Left colon (tissue), 2 donors: ENCODE measurements around the gene OR6S1. TPM values are rescaled to one million over a fixed set of nuclear protein-coding genes. Genes with fewer than 3 reads are reported as not detected.
A peak's percentile ranks its signal among the peaks of the same experiment; 100 is the strongest.

Experiments
- ATAC-seq: fragments of 200-7000 bp; cut with Tn5 transposase; one replicate; pipeline ENCODE4 v1.9.1; 2020; ENCODE audit warnings: mild to moderate bottlenecking, moderate library complexity
- DNase-seq, 2 donors: peaks; one replicate each; pipeline ENCODE4 v3.0.0-alpha.2; 2020
- intact Hi-C, 2 donors: fragments of 100-400 bp; cut with DNase I in 1 of 2; cut with micrococcal nuclease in 1 of 2; formaldehyde crosslinking; loops; one replicate each; pipeline versions ENCODE4 v1.11.2 to v1.14.0; 2022; cut with DNase I, micrococcal nuclease
- long read RNA-seq: library from polyadenylated mRNA; unstranded; transcript quantifications from one replicate; pipeline ENCODE4 v2.0.0, GENCODE V29; 2021
- total RNA-seq, 2 donors: library from RNA; stranded (reverse); fragmentation: NEBNext Ultra II Directional; extraction: Animal tissue kit (Norgen Biotek cat#: 25700); gene quantifications; one replicate each; pipeline ENCODE4 v1.2.1, GENCODE V29; 2021
- donor health status: DM: no; HTN: no; CAD: no.
- donor health status: DM: yes; HTN: yes; CAD: no.

Gene OR6S1, protein sequence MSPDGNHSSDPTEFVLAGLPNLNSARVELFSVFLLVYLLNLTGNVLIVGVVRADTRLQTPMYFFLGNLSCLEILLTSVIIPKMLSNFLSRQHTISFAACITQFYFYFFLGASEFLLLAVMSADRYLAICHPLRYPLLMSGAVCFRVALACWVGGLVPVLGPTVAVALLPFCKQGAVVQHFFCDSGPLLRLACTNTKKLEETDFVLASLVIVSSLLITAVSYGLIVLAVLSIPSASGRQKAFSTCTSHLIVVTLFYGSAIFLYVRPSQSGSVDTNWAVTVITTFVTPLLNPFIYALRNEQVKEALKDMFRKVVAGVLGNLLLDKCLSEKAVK
- not detected for total RNA-seq
- long read RNA-seq = 0 reads

DNA sequence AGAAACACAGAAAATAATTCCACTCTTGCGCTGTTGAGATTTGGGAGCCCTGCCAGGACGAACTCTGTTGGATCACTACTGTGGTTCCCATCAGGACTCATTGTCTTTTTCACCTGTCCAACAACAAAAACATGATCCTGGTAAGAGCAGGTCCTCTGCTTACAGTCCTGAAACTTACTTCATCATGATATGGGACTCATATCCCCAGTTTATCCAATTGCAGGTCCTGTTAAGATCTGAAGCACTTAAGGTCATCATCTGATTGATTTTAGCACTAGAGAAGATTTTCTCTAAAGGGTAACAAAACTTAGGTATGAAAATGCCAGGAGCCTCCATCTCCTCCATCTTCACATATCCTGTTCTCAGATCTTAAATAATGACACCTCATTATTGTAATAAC is at the start of gene OR6S1:
OR6S1 (minus strand) TSS at position 101 of the 400 bp plus-strand sequence; CDS start at position 101, 0 bp downstream.
- intact Hi-C loops = no loop called here
- no peak for DNase-seq
- no peak for ATAC-seq

DNA sequence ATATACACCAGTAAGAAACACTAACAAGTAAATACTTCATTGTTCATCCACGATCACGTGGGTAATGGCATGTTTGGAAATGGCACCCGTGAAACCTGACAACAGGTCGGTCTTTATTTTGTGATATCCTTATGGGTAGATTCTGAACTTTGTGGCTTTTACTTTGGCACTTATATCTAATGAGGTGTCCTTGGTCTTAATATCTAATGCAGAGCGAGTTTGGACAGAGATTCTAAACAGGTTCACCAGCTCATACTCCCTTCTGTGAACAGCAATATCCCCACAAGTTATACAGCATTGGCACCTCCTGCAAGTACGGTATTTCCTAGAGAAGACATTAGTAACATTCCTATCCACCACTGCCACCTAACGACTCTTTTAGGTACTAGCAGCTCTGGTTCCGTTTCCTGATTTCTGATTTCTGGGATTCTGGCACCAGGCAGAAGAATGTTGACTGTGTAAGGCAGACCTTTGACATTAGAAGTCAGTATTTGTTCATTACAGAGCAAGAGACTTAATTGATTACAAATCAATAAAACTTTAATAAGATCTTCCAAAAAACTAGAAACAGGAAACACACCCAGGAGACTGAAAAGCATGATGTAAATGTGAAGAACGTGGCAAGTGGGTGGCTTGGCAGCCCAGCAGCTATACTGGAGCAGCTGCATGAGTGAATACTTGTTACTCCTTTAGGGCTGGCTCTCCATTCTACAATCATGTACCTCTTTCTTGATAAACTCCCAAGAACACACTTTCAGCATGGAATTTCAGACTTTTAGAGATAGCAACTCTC is 49.6 kb upstream of the OR6S1 start:
- ATAC-seq = peak; percentile 49
- intact Hi-C loops = loop anchor here in 1 of 2 donors (5.0 kb wide), 1 partner anchor 159 kb away; no protein-coding TSS in a partner anchor
- DNase-seq = peak in 1 of 2 donors; percentile 32

DNA sequence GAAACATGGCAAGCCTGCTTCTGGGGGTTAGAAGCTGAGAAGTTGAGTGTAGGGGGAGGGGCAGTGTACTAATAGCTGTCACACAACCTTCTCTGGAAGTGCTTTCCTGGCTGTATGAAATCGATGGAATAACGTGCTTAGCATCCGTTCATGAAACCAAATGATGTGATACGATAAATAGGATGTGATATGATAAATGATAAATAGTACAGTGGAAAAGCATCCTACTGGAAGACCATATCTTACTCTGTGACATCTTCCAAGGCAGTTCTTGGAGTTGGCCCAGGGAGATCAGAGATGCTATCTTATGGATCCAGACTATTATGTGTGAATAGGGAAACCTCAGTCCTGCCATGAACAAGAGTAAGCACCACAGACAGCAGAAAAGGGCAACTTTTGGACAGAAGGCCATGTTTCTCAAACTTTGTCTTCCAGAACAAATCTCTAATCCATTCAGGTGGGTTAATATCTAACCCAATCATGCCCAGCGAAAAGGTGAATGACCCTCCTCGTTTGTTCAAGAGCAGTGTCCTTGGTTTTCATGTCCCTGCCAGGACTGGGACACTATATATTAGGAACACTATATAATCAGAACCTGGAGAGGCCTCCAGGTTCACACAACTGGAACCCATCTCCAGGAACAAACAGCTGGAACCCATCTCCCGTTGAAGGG is 46.8 kb upstream of the OR6S1 start, which contains the start of gene ANG:
ANG (plus strand) TSS at position 598 of the 673 bp plus-strand sequence. CDS start 4,801 bp downstream, outside the sequence.
- intact Hi-C loops = loop anchor here (10.0 kb wide), 2 partner anchors 74 to 274 kb away; partner anchors contain the start of gene TEP1 (in 2 of the 2)
- no peak for ATAC-seq
- no peak for DNase-seq

DNA sequence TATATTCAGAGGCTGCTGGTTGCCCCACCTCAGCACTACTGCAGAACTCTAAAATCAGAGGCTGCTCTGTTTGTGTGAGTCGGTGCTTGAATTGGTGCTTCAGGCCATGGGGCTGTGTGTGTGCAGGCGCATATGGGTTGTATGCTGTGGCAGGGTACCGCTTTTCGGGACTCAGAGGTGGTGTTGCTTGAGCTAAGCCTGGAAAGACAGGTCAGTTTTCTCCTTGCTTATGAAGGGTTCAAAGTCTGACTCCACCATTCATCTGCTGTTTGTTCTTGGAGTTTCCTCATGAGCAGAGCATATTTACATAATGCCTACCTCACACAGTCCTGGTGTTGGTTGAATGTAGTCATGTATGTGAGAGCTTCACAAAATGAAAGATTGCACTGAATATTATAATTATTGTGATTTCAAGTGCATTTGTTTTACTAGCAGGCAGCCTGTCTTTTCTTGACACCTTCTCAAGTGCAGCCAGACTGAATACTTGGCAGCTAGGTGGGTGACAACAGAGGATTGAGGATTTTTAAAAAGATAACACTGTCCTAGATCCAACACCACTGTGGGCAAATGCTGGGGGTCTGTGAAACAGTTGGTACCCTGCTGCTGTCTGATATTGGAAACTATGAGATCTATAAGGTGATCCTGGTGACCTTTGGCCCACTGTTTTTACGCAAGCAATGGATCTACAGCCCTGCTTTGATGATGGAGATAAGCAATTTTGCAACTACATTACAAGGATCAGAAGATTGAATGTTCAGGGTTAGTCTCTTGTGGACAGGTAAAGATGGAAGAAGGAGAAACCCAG is 46.1 kb upstream of the OR6S1 start:
- peak; percentile 53 for ATAC-seq
- DNase-seq = peak in 1 of 2 donors; percentile 38
- intact Hi-C loops = loop anchor here (10.0 kb wide), 2 partner anchors 73 to 273 kb away; partner anchors contain the start of gene TEP1 (in 2 of the 2)

DNA sequence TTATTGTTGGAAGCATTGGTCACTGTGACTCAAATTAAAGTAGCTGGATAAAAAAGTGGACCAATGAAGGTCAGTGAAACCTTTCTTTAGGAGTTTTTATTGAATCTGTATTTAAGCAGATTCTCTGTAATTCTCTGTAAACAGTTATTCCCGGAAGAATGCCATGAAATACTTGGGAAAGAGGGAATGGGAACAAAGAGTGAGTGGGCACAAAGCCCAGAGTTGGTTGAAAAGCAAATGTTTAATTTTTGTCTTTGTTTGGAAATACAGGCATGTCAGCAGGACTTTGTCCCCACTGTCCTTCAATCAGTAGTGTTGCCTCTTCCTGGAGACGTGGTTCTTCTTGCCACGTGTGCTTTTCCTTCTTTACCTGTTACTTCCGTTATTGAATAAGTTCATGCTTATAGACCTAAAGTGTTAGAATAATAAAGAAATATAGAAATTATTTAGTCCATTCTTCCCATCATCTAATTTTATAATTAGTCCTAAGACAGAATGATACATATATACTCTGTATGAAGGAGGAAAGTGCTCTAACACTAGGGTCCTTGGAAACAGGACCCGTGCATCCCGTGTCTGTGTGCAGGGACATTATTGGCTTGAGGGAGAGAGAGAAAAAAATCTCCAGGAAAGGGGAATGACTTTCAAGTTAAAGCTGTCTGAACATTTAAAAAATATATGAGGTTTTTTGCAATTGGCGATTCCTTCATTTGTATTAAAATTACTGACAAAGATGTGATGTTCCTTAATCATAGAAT is 45.1 kb upstream of the OR6S1 start:
- intact Hi-C loops = loop anchor here (10.0 kb wide), 2 partner anchors 72 to 272 kb away; partner anchors contain the start of gene TEP1 (in 2 of the 2)
- DNase-seq (peak; percentile 52 to 63), ATAC-seq (peak; percentile 40)

DNA sequence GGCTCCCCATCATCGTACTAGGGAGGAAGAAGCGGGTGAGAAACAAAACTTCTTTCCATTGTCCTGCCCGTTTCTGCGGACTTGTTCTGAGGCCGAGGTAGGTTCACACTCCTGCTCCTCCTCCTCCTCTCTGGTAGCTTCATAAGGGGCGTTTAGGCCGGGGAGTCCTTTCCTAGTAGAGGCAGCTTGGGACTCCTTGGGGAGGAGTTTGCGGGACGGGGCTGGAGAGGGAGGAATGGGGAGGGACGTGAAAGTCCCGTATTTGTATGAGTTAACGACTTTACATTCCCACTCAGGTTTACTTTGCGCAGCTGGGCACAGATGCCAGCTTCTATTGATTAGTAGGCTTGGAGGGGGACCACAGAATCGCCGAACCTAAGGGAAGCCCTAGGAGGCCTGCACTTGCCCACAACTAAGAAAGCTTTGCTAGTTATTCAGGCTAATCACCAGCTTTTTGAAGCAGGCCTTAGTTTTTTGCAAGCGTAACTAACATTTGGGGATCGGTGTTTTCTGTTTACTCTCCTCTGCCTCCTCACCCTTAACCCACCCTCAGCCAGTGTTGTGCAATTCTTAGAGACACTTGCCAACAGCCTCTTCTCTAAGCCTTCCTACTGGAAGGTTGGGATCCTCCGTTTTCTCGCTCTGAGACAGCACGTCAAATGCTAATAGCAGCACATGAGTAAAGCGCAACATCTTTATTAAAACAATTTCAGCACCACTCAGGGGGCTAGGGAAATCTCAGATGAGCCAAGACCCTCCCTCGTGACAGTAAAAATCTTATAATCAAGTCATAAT is 43.4 kb upstream of the OR6S1 start:
- ATAC-seq (no peak), DNase-seq (peak; percentile 59 to 65)
- intact Hi-C loops = loop anchor here (5.0 to 10.0 kb wide), 3 partner anchors 70 to 343 kb away; partner anchors contain the start of genes TEP1 (in 2 of the 2) and PARP2 (in 1 of the 2)

DNA sequence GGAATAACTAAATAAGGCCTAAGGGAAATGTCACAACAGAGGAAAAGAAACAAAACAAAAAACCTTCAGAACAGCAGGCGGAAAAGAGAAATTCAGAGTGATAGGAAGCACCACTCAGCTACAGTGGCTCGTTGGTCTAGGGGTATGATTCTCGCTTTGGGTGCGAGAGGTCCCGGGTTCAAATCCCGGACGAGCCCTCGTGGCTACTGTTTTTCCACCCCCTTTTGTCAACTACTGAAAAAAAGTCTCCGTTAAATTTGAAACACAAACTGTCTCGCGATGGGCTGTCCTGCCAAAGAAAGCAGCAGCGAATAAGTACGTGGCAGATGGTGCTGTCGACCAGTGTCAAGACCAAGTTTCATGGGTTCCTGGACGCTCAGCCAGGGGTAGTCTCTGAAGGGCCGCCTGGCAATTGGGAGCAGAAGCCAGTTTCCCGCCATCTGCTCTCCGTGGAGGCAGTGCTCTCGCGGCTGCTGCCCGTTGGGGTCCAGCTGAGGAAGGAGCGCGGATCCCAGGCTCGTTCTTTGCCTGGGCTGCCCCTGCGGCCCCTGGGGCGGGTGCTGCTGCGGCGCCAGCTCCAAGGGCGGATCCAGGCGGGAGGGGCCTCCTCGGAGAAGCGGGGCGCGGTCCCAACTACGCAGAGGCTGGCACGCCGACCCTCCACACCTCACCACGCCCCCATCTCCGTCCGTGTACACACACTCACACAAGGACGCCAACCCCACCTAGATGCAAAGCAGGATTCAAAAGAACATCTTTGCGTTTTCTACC is 42.6 kb upstream of the OR6S1 start, which contains the start of gene RNASE4:
RNASE4 (plus strand) TSS at position 670 of the 771 bp plus-strand sequence. CDS start 14,812 bp downstream, outside the sequence.
- ATAC-seq = peak; percentile 61
- intact Hi-C loops = loop anchor here (5.0 to 10.0 kb wide), 3 partner anchors 69 to 342 kb away; partner anchors contain the start of genes TEP1 (in 2 of the 2) and PARP2 (in 1 of the 2)
- DNase-seq = peak; percentile 96

DNA sequence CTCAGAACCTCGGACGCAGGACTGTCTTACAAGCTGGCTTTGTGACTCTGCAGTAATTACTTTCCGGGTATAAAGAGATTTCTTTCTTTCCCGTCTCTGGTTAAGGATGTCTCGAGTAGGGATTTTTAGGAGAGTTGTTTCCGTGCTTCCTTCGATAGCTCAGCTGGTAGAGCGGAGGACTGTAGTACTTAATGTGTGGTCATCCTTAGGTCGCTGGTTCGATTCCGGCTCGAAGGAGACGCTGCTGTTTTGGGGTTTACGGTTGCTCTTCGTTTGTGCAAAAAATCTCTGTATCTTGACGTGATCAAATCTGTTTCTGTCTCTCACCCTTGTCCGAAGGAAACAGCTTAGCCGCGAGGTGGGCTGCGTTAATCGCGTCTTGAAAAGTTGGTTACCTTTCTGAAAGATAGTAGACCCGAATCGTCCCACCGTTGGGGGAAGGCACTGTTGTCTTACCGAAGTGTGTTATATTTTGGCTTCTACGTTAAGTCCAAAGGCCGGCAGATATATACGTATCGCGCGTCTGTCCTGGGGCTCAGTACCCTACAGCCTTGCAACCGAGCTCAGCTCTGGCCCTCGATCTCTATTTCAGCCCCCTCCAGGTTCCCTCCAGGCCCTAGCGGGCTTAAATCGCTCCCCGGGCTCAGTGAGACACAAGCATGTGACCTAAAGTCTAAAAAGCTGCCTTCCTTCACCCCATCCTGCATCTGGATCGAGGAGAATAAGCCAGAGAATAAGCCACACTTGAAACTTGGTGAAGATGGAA is 41.8 kb upstream of the OR6S1 start:
- intact Hi-C loops = loop anchor here (5.0 to 10.0 kb wide), 3 partner anchors 69 to 341 kb away; partner anchors contain the start of genes TEP1 (in 2 of the 2) and PARP2 (in 1 of the 2)

DNA sequence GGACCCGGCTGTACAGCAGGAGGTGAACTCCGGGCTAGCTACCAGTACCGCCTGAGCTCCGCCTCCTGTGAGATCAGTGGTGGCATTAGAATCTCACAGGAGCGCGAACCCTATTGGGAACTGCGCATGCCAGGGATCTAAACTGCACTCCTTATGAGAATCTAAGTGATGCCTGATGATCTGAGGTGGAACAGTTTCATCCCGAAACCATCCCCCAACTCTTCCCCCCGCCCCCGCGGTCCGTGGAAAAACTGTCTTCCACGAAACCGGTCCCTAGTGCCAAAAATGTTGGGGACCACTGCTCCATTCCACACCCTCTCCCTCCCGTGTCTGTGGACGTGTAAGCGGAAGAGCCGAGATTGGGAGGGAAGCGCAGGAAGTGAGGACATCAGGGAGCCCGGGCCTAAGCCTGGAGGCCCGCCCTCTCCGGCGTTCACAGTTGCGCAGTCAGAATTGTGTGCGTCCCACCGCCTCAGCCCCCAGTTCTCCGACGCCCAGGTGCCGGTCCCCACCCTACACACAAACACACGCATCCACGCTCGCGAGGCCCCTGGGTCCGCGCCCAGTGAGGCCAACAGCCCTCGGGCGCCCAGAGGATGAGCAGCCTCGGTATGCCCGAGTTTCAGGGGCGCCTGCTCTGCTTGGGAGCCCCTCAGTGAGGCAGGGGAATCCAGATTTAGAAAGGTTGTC is 41.1 kb upstream of the OR6S1 start:
- intact Hi-C loops = loop anchor here (5.0 to 10.0 kb wide), 3 partner anchors 68 to 340 kb away; partner anchors contain the start of genes TEP1 (in 2 of the 2) and PARP2 (in 1 of the 2)
- ATAC-seq (peak; percentile 54), DNase-seq (peak; percentile 88 to 91)

More for the DNA sequence above, 41.8 kb upstream of the OR6S1 start:
- ATAC-seq (peak; percentile 14), DNase-seq (peak; percentile 72 to 80)

DNA sequence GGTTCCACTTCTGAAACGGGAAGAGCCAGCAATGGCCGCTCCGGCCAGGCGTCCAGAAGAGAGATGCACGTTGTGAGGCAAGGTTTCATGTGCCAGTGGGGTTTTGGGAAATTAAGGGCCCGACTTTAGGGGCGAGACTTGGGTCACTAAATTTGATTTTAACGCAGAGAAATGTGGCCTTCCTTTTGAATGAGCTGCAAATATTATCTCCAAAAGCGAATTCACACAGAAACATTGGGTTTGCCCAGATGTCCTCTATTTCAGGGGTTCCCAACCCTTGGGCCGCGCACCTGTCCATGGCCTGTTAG is 40.6 kb upstream of the OR6S1 start:
- no peak for DNase-seq
- ATAC-seq = no peak
- intact Hi-C loops = loop anchor here (5.0 to 10.0 kb wide), 3 partner anchors 67 to 340 kb away; partner anchors contain the start of genes TEP1 (in 2 of the 2) and PARP2 (in 1 of the 2)

DNA sequence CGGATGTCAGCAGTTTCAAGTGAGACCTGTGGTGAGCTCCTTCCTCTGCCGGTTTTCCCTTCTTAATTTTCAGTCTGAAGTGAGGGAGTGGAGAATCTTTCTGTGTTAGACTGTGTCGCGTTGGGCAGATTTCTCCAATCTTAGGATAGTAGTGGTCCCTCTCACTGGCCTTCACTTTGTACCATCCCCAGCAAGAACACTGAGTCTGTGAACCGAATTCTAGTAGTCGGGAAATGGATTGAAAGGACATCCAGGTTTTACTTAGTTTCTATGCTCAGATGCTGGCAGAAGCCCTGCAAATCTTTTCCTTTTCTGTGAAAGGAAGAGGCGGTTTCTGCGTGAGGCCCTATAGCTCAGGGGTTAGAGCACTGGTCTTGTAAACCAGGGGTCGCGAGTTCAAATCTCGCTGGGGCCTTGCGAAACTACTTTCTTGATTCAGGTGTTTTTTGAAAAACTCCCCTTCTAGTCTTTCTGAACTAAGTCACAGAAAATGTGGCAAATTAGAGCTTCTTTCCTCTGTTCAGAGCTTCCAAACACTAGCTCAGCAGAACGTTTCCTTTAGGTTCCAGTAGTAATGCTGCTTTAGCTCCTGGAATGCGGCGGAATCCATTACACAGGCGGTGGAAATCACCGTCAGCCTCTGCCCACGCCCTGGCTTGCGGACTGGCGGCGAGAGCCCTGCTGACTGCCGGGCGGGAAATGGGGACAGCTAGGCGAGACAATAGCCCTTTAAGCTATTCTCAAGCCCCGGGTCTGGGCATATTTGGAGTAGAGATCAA is 40.0 kb upstream of the OR6S1 start:
- peak; percentile 19 for ATAC-seq
- intact Hi-C loops = loop anchor here (5.0 to 10.0 kb wide), 3 partner anchors 67 to 339 kb away; partner anchors contain the start of genes TEP1 (in 2 of the 2) and PARP2 (in 1 of the 2)
- peak; percentile 72 to 81 for DNase-seq

DNA sequence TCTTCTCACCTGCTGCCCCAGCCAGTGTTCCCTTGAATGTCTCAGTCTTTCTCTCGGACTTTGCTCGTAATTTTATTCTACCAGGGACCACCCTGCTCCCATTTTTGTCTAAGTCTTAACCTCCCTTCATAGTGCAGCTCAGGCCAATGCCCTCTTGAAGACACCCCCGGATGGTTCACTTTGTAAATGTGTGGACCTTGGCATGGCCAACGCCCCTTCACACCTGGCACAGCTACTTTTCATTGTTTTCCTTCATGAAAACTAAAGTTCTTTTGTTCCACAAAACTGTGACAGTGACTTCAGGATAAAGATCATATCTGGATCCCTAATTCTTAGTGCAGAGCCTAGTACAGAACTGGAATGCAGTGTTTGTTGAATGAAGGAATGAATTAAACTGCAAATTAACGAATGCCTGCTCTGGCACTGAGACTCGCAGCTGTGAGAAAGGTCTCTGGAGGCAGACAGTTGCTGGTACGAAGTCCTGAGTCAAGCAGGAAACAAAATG is 39.4 kb upstream of the OR6S1 start:
- peak; percentile 34 for ATAC-seq
- intact Hi-C loops = loop anchor here (5.0 to 10.0 kb wide), 3 partner anchors 66 to 339 kb away; partner anchors contain the start of genes TEP1 (in 2 of the 2) and PARP2 (in 1 of the 2)
- peak; percentile 66 to 70 for DNase-seq

DNA sequence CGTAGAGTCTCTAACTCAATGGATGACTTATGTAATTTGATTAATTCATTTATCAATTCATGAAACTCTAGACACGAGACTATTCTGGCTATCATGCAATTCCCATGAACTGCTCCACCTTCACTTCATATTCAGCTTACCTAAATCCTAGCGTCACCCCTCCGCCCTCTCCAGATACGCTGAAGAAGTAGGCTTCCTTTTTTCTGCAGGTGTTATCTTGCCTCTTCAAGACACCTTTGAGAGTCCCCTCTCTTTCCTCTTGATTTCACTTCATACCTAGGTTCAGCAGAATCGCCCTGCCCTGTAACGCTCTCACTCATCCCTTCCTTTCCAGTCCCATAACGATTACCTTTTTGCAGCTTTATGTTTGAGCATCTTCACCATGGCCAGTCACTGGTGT is 38.9 kb upstream of the OR6S1 start:
- DNase-seq = no peak
- ATAC-seq = no peak
- intact Hi-C loops = loop anchor here (5.0 to 10.0 kb wide), 3 partner anchors 66 to 338 kb away; partner anchors contain the start of genes TEP1 (in 2 of the 2) and PARP2 (in 1 of the 2)
